Epithelial cell of esophagus (primary cell): Measurements from ENCODE around the gene SCN5A.

Source experiments
- DNase-seq: peaks from one replicate; pipeline ENCODE4 v3.0.0; 2010; ENCODE audit warnings: low read depth
- H3K4me3 ChIP-seq: 2 replicates; pipeline ENCODE4 v1.5.1; 2011; ENCODE audit warnings: mild to moderate bottlenecking, low read length, control low read depth
- TF ChIP-seq, protein P1 (sequence below): IDR thresholded peaks from 2 replicates; pipeline ENCODE4 v1.5.1; 2011; ENCODE audit warnings: low read depth, mild to moderate bottlenecking, low read length, control low read depth, inconsistent platforms; ENCODE audit not compliant: insufficient read depth; ENCODE audit errors: missing control alignments

SCN5A gene

DNA sequence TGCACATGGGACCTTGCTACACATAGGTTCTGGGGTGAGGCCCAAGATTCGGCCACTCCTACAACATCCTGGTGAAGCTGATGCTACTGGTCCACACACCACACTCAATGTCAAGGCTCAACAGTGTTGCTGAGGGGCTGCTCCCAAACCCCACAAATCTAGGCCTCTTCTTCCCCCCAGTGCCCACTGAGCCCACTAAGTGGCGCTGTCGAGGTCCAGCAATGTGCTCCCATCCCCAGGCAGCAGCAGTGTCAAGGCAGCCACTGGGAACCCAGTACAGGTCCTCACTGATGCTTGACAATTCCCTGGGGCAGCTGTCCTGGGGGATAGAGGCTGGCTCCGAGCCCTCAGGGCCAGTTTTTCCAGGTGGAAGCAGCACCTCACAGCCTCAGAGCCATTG, 21.5 kb downstream of the SCN5A start:
- no peak overlapping the region for H3K4me3 ChIP-seq
- TF ChIP-seq, protein P1, sequence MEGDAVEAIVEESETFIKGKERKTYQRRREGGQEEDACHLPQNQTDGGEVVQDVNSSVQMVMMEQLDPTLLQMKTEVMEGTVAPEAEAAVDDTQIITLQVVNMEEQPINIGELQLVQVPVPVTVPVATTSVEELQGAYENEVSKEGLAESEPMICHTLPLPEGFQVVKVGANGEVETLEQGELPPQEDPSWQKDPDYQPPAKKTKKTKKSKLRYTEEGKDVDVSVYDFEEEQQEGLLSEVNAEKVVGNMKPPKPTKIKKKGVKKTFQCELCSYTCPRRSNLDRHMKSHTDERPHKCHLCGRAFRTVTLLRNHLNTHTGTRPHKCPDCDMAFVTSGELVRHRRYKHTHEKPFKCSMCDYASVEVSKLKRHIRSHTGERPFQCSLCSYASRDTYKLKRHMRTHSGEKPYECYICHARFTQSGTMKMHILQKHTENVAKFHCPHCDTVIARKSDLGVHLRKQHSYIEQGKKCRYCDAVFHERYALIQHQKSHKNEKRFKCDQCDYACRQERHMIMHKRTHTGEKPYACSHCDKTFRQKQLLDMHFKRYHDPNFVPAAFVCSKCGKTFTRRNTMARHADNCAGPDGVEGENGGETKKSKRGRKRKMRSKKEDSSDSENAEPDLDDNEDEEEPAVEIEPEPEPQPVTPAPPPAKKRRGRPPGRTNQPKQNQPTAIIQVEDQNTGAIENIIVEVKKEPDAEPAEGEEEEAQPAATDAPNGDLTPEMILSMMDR, result peak; percentile 26
- DNase-seq, result no peak

DNA sequence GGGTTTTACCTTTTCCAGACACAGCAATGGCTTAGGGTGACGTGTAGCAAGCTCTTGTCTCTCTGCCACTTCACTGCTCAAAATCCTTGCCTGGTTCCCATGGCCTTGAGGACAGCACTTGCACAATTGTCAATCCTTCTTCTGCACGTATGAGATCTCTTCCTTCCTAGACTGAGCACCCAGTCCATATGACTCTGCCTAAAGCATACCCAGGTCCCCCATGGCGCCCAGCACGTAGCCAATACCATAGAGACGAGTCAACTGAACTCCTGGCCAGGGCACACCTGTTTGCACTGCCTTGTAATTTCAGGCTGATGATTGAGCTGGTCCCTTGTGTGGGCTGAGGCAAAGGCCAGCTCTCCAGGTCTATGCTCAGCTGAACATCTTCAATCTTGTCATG, 23.3 kb downstream of the SCN5A start:
- TF ChIP-seq, protein P1, result no peak
- no peak for DNase-seq
- no peak overlapping the region for H3K4me3 ChIP-seq

DNA sequence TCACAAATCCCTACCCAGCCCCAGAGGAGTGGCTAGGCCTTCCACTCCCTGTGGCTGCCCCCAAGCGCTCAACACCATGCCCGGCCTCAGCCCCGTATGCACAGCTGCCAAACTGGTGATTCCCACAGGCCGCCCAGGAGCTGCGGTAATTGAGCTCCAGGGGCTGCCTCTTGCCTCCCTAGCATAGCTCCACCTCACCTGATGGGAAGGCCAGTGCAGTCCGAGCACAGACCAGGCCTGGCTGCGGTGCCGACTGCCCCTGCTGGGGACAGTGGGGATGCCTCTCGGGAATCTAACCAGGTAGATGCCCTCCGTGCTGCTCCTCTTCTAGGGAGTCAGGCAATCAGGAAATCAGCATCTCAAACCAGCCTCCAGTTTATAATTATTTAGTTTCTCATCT, 25.9 kb downstream of the SCN5A start:
- H3K4me3 ChIP-seq, result no peak overlapping the region
- TF ChIP-seq, protein P1, result peak; percentile 4
- no peak for DNase-seq

DNA sequence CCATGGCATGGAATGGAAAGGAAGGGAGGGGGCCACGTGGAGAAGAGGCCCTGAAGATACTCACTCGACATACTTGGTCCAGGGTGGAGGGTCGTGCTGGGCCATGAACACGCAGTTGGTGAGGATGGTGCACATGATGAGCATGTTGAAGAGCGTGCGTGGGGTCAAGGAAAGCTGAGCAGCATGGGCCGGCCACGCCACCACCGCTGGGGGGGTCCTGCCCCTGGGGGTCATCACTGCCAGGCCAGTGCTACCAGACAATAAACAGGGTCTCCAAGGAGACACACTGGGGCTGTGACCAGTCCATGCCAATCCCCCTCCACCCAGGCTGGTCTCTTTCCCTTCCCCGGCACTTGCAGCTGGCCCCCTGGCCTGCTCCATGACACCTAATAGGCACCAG, 27.2 kb downstream of the SCN5A start:
- H3K4me3 ChIP-seq, result no peak overlapping the region
- TF ChIP-seq, protein P1, result no peak
- no peak for DNase-seq

DNA sequence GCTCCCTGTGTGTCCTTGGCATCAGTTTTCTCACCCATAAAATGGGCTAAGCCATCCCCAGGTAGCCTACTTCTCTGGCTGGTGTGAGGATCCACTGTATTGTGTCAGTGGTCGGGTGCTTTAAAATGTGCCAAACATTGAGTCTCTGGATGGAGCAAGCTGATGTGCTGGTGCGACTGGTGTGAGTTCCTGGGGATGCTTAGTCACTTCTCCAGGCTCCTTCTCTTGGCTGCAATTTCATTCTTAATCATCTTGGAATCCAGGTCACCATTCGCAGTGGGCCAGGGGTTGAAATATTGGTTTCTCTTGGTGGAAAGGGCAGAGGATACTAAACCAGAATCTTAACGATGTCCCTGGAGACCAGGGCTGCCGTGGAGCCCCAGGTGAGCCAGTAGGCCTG, 29.3 kb downstream of the SCN5A start:
- TF ChIP-seq, protein P1, result no peak
- no peak overlapping the region for H3K4me3 ChIP-seq
- DNase-seq, result no peak

DNA sequence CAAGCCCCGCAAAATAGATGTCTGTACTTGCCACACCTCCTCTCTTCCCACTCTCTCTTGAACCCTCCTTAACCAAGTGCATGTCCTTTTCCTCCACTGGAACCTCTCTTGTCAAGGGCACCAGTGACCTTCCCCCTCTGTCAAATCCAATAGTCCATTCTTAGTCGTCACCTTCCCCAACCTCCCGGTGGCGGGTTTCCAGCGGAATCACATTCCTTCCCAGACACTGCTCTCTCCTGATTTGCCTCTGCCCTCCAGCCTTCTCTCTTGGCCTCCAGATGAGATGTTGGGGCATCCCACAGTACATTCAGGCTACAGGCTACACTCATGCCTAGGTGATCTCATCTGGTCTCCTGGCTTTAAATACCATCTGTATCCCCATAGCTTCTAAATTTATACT, 31.1 kb downstream of the SCN5A start:
- TF ChIP-seq, protein P1, result no peak
- H3K4me3 ChIP-seq, result no peak overlapping the region
- no peak for DNase-seq

DNA sequence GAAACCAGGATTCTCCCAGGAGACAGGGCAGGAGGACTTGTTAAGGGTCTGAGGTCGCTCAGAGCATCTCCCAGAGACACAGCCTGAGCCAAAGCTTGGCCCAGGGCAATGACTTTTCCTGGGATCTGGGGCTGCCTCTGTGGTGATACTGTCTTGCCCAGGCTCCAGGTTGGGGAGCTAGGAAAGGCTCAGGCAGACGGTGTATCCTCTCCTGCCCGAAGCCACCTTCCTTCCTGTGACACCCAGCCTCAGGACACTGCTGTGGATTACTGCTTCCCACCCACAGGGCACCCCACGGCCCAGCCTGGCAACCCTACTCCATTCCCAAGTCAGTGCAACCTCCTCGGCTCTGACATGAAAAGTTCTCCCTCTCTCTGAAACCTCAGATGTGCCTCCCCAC, 31.9 kb downstream of the SCN5A start:
- TF ChIP-seq, protein P1, result no peak
- no peak for DNase-seq
- no peak overlapping the region for H3K4me3 ChIP-seq
